Measurements from ENCODE around the gene ETV1. TPM values are rescaled to one million over a fixed set of nuclear protein-coding genes. Genes with fewer than 3 reads are reported as not detected.
A peak's percentile ranks its signal among the peaks of the same experiment; 100 is the strongest.

Gene ETV1
- total RNA-seq, 1 donor from 2014 or later: 89.0 TPM

GRCh38 chr7:13897819-13898218, 91.6 kb downstream of the ETV1 start:
- no peak for TF ChIP-seq CTCF (IDR thresholded peaks at IDR 0.05)
- no peaks in the 10 kb centered on the region for H3K36me3 ChIP-seq
- H3K9me3 ChIP-seq: no peaks in the 10 kb centered on the region
- no peaks in the 10 kb centered on the region for H3K27me3 ChIP-seq (ENCODE audit: low read depth)
- ATAC-seq: peak in 1 of 2 donors; percentile 64
- H3K27ac ChIP-seq: no peak overlapping the region
- DNase-seq: no peak
- intact Hi-C loops (cut with DNase I): no loop called here
- no peak overlapping the region for H3K4me3 ChIP-seq
- H3K4me1 ChIP-seq: no peaks in the 10 kb centered on the region

GRCh38 chr7:13894954-13895353, 94.5 kb downstream of the ETV1 start:
- ATAC-seq: no peak
- intact Hi-C loops (cut with DNase I): no loop called here
- no peak overlapping the region for H3K27ac ChIP-seq
- DNase-seq: no peak
- H3K9me3 ChIP-seq: no peaks in the 10 kb centered on the region
- no peak overlapping the region for H3K4me3 ChIP-seq
- no peak for TF ChIP-seq CTCF (IDR thresholded peaks at IDR 0.05)
- H3K27me3 ChIP-seq (ENCODE audit: low read depth): no peaks in the 10 kb centered on the region
- no peaks in the 10 kb centered on the region for H3K36me3 ChIP-seq
- no peaks in the 10 kb centered on the region for H3K4me1 ChIP-seq

- no peaks in the 10 kb centered on the region for H3K36me3 ChIP-seq
- H3K27ac ChIP-seq: no peak overlapping the region
- H3K4me1 ChIP-seq: no peaks in the 10 kb centered on the region
- no peaks in the 10 kb centered on the region for H3K9me3 ChIP-seq
- intact Hi-C loops (cut with DNase I): no loop called here
- no peaks in the 10 kb centered on the region for H3K27me3 ChIP-seq (ENCODE audit: low read depth)
- DNase-seq (no peak), ATAC-seq (no peak)
- no peak overlapping the region for H3K4me3 ChIP-seq
- no peak for TF ChIP-seq CTCF (IDR thresholded peaks at IDR 0.05)
These were observed 95.1 kb downstream of the ETV1 start for GRCh38 chr7:13894377-13894776.

- no peak for TF ChIP-seq CTCF (IDR thresholded peaks at IDR 0.05)
- no peak for ATAC-seq
- H3K27ac ChIP-seq: no peak overlapping the region
- no peak for DNase-seq
- no peak overlapping the region for H3K4me3 ChIP-seq
- no peaks in the 10 kb centered on the region for H3K36me3 ChIP-seq
- intact Hi-C loops (cut with DNase I): no loop called here
- H3K4me1 ChIP-seq: no peaks in the 10 kb centered on the region
- H3K9me3 ChIP-seq: no peaks in the 10 kb centered on the region
- no peaks in the 10 kb centered on the region for H3K27me3 ChIP-seq (ENCODE audit: low read depth)
These were observed 98.7 kb downstream of the ETV1 start for GRCh38 chr7:13890793-13891192.

- Histone ChIP-seq H3K27ac (no peak overlapping the region), H3K4me1 (no peaks in the 10 kb centered on the region), H3K27me3 (ENCODE audit: low read depth) (no peaks in the 10 kb centered on the region), H3K36me3 (no peaks in the 10 kb centered on the region), H3K4me3 (no peak overlapping the region), H3K9me3 (no peaks in the 10 kb centered on the region)
- DNase-seq (no peak), ATAC-seq (no peak)
- TF ChIP-seq CTCF (IDR thresholded peaks at IDR 0.05): no peak
- intact Hi-C loops (cut with DNase I): no loop called here
These were observed 103.1 kb downstream of the ETV1 start for GRCh38 chr7:13886356-13886755.

GRCh38 chr7:13882051-13882450, 107.4 kb downstream of the ETV1 start:
- ATAC-seq (no peak), DNase-seq (no peak)
- no peaks in the 10 kb centered on the region for H3K9me3 ChIP-seq
- H3K27ac ChIP-seq: no peak overlapping the region
- H3K27me3 ChIP-seq (ENCODE audit: low read depth): no peaks in the 10 kb centered on the region
- no peak overlapping the region for H3K4me3 ChIP-seq
- no peaks in the 10 kb centered on the region for H3K4me1 ChIP-seq
- intact Hi-C loops (cut with DNase I): no loop called here
- no peak for TF ChIP-seq CTCF (IDR thresholded peaks at IDR 0.05)
- H3K36me3 ChIP-seq: no peaks in the 10 kb centered on the region

Data from lower lobe of right lung (tissue), 2 donors.